Measurements from ENCODE around the gene METTL9.
"Not testable (repeated sequence)": the region's sequence is repeated elsewhere in the genome, so short reads cannot be mapped to it uniquely, and the experiment has no call there.

METTL9 gene

DNA sequence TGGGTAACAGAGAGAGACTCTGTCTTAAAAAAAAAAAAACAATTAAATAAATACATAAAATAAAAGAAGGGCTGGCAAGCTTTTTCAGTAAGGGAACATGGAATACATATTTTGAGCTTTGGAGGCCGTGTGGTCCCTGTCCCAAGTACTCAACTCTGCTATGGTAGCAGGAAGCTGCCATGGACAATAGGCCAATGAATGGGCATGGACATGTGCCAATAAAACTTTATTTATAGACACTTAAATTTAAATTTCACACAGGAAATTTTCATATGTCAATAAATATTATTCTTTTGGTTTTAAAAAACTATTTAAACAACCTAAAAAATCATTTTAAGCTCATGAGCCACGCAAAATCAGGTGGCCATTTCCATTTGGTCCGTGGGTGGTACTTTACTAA lies 68.2 kb downstream of the METTL9 start:
- no peak for DNase-seq

DNA sequence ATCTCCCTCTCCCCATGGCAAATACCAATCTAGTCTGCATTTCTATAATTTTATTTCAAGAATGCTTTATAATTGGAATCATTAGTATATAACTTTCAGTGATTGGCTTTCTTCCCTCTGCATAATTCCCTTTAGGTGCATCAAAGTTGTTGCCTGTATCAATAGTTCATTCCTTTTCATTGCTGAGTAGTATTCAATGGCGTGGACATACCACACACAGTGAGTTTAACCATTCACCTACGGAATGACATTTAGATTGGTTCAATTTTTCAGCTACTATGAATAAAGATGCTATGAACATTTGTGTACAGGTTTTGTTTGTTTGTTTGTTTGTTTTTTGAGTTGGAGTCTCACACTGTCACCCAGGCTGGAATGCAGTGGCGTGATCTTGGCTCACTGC lies 74.1 kb downstream of the METTL9 start:
- DNase-seq, result no peak

DNA sequence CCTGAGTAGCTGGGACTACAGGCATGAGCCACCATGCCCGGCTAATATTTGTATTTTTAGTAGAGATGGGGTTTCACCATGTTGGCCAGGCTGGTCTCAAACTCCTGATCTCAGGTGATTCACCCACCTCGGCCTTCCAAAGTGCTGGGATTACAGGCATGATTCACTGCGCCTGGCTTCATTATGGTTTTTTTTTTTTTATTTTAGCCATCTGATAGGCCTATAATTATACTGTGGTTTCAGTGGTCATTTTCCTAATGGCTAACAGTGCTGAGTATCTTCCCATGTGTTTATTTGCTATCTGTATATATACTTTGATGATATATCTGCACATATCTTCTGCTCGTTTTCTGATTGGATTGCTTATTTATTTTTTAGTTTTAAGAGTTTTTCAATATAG lies 75.1 kb downstream of the METTL9 start:
- not testable (repeated sequence) for DNase-seq

- DNase-seq, result not testable (repeated sequence)
These were observed 81.3 kb downstream of the METTL9 start for GRCh38 chr16:21680714-21681113.

- no peak for DNase-seq
These were observed 83.8 kb downstream of the METTL9 start for GRCh38 chr16:21683184-21683583.

GRCh38 chr16:21684199-21684598 lies 84.8 kb downstream of the METTL9 start:
- DNase-seq, result peak; percentile 33

DNA sequence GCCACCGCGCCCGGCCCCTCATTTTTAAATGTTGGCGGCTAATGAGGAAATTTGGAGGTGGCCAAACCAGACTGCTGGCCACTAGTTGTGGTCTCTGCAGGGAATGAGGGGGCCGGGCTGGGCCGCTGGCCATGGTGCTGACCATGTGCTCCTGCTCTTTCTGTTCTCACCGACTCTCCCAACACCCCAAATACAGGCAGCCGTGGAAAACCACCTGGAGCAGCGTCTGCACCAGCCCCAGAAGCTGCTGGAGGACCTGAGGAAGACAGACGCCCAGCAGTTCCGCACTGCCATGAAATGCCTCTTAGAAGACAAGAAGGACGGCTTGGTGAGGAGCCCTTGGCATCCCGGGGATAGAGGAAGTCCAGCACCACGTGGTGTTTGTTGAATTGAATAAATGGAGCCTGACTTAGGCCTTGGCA lies 85.7 kb downstream of the METTL9 start:
- DNase-seq, result no peak

DNA sequence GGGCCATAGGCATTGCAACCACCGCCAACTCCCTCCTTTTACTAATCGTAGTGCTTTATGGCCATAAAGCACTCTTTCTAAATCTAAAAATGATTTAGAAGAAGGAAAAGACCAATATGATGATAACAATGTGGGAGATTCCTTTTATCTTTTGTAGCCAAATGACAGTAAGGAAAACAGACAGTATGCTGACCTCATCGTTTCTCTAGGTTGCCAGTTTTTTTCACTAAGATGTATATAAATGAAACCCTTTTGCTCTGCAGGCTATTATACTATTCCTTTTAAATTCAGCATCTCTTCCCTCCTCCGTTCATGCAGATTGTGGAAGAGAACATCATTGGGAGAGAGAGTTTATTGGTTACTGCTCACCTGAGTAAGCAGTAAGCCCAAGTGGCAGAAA lies 89.7 kb downstream of the METTL9 start:
- DNase-seq, result no peak

GRCh38 chr16:21690967-21691366 lies 91.6 kb downstream of the METTL9 start:
- not testable (repeated sequence) for DNase-seq

DNA sequence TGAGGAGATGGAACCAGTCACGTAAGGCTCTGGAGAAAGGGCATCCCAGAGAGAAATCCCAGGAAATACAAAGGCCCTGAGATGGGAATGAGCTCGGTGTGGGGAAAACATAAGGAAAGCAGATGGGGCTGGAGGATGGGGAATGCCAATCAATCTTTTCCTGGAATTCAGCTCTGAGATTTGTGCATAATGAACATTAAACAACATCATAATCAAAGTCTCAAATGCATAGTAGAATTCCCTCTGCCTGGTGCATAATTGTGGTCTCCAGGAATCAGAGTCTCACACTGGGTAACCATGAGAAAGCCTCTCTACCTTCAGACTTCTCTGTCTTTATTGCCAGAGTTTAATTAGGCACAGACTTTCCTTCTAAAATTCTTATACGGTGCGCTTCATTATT lies 95.2 kb downstream of the METTL9 start:
- DNase-seq, result no peak

GRCh38 chr16:21697032-21697431 lies 97.7 kb downstream of the METTL9 start:
- DNase-seq, result no peak

- no peak for DNase-seq
These were observed 99.0 kb downstream of the METTL9 start for GRCh38 chr16:21698169-21699032.

GRCh38 chr16:21701271-21701670 lies 101.9 kb downstream of the METTL9 start:
- DNase-seq, result no peak

DNA sequence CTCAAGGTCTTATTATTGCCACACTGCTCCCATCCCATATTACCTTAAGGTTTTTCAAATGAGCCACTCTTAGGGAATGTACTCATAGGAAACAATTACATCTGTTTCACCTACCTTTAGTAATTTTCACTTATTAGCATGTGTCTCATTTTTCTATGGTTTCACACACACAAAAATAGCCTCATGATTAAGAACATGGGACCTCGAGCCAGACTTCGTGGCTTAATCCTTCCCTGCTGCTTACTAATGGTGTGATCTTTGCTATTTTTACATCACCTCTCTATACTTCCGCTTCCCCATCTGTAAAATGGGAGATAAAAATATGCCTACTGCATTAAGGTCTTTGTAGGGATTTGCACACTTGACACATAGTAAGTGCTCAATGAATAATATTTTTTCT lies 102.9 kb downstream of the METTL9 start:
- DNase-seq, result no peak

DNA sequence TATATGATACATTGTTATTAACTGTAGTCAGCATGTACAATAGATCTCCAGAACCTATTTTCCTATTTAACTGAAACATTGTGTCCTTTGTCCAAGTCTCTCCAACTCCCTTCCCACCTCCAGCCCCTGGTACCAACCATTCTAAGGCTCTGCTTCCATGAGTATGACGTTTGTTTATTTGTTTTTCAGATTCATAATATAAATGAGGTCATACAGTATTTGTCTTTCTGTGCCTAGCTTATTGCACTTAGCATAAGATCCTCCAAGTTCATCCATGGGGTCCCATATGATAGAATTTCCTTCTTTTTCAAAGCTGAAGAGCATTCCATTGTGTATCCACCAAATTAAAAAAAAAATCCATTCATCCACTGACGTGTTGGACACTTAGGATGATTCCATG lies 103.8 kb downstream of the METTL9 start:
- DNase-seq, result no peak

DNA sequence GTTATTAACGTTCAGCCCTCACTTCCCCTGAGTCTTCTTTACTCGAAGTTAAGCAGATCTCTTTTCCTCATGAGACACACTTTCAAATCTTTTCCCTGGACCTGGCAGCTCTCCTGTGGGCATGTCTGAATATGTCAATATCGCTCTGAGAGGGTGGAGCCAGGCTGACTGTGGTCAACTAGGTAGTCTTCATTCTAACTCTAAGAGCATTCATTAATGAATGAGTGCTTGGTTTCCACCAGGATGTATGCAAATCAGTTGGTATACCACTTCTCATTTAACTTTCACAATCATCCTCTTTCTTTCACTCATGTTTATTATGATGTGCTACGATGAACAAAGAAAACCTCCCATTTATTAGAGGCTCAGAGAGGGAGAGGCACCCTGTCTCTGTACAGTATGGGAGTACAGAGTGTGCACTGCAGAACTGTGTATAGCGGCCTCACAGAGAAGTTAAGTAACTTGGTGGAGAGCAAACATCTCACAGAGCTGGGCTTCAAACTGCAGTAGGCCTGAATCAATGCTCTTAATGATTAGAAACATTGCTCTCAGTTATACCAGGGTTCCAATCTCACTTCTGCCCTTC lies 104.3 kb downstream of the METTL9 start:
- no peak for DNase-seq

DNA sequence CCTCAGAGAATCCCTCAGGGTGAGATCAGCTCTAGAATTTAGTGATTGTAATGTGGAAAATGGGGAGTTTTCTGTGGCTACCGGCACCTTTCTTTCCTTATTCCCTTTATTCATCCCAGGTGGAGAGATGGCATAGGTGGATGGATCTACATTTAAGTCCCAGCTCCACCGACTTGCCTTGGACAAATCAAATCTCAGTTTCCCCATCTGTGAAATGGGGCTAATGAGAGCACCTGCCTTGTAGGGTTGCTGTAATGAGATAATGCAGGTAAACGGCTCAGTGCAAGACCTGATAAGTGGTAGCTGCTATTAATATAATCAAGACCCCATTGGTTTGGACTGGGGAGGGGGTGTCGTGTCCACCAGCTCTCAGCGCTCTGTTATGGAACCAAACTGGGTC lies 104.9 kb downstream of the METTL9 start:
- DNase-seq, result no peak

DNA sequence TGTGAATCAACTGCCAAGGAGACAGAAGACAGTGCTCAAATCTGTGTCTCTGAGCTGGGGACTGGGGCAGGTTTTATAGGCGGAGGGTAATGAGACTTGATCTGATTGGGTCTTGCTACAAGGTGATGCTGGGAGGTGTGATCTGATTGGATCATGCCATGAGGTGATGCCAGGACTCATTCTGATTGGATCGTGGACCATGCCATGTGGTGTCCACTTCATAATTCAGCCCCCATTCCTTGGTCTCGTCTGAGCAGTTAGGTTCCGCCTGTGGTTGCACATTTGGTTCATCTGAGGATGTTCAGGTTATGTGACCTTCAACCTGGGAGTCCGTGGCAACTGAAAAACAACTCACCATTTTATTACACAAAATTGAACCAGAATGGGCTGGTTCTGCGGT lies 105.4 kb downstream of the METTL9 start:
- no peak for DNase-seq
